ENCODE data around the gene RETREG1.

DNA sequence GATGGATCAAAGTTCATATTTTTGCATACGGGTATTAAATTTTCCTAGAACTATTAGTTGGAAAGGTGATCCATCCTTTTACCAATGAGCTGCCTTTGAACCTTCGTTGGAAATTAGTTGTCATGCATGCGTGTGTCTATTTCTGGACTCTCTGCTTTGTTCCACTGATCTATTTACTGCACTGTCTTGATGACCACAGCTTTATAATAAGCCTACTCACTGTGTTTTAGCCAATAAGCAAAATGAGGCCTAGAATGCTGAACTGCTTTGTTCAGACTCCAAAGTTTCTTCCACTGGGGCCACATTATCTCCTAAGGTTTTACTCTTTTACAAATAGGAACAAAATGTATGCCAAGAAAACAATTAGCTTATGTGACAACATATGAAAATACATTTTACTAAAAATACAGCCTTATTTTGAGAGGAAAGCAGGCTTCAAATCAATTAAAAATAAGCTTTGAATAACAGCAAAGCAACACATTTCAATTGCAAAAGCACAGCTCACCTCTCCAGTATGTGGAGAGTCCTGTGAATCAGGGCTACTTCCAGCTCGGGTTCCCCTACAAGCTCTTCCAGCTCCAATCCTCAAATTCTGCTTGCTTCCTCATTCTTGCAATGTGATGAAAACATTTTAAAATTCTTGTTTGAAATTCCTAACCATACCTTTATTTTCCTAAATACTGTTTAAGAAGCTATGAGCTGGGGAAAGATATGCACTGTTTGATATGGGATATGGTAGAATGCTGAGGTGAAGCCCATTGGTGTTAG is 72.0 kb downstream of the RETREG1 start:
- TF ChIP-seq EZH2phosphoT487 (IDR thresholded peaks at IDR 0.05; ENCODE audit: low read length) (no peak), EZH2 (optimal IDR thresholded peaks at IDR 0.05; ENCODE audit: low read depth, low read length) (no peak)
- TF ChIP-seq, protein P1, sequence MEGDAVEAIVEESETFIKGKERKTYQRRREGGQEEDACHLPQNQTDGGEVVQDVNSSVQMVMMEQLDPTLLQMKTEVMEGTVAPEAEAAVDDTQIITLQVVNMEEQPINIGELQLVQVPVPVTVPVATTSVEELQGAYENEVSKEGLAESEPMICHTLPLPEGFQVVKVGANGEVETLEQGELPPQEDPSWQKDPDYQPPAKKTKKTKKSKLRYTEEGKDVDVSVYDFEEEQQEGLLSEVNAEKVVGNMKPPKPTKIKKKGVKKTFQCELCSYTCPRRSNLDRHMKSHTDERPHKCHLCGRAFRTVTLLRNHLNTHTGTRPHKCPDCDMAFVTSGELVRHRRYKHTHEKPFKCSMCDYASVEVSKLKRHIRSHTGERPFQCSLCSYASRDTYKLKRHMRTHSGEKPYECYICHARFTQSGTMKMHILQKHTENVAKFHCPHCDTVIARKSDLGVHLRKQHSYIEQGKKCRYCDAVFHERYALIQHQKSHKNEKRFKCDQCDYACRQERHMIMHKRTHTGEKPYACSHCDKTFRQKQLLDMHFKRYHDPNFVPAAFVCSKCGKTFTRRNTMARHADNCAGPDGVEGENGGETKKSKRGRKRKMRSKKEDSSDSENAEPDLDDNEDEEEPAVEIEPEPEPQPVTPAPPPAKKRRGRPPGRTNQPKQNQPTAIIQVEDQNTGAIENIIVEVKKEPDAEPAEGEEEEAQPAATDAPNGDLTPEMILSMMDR (IDR thresholded peaks at IDR 0.05; ENCODE audit: low read length): no peak
